H1 (cell line): Measurements from ENCODE around the gene XKR7. TPM values are rescaled to one million over a fixed set of nuclear protein-coding genes. Genes with fewer than 3 reads are reported as not detected.

Experiments used
- CTCF ChIA-PET: fragments of 300-600 bp; sonication (Branson Sonifier 250); formaldehyde crosslinking; loops from one replicate; lab custom pipeline; 2021; ENCODE audit not compliant: partially characterized antibody; lab: Charles Lee
- POLR2A ChIA-PET: fragments of 300-600 bp; sonication (Branson Sonifier 250); formaldehyde crosslinking; loops from one replicate; lab custom pipeline; 2021; ENCODE audit warnings: inconsistent platforms; ENCODE audit not compliant: partially characterized antibody; lab: Charles Lee
- DNase-seq, 2 experiments: peaks; one replicate each; pipeline versions ENCODE4 v3.0.0 to v3.0.0-alpha.2; 2010 to 2022; ENCODE audit warnings: low spot score in 2 of 2, low read depth in 1 of 2, mixed read lengths in 1 of 2
- FAIRE-seq: peaks from 2 replicates; lab custom pipeline; 2011; peaks lifted over from hg19 to GRCh38; lab: Jason Lieb, UNC
- H2AFZ ChIP-seq: 2 replicates; pipeline ENCODE4 v1.8.1; 2012; ENCODE audit warnings: low read length, inconsistent platforms
- H2AK5ac ChIP-seq: 2 replicates; pipeline ENCODE4 v1.6.1; 2013; ENCODE audit warnings: low read depth, low read length
- H2BK120ac ChIP-seq: replicated peaks from 2 replicates; pipeline ENCODE3; 2013; ENCODE audit warnings: low read depth, low read length, inconsistent platforms
- H2BK12ac ChIP-seq: 2 replicates; pipeline ENCODE4 v1.6.1; 2013; ENCODE audit warnings: low read depth, low read length
- H2BK15ac ChIP-seq: 2 replicates; pipeline ENCODE4 v1.6.1; 2013; ENCODE audit warnings: low read length
- H2BK20ac ChIP-seq: 2 replicates; pipeline ENCODE4 v1.6.1; 2013; ENCODE audit warnings: low read length
- H2BK5ac ChIP-seq: 2 replicates; pipeline ENCODE4 v1.6.1; 2013; ENCODE audit warnings: low read depth, low read length
- H3K14ac ChIP-seq: 2 replicates; pipeline ENCODE4 v1.6.1; 2013; ENCODE audit warnings: inconsistent platforms; ENCODE audit not compliant: insufficient read length
- H3K18ac ChIP-seq: 2 replicates; pipeline ENCODE4 v1.6.1; 2013; ENCODE audit warnings: low read length; ENCODE audit errors: extremely low read depth
- H3K23ac ChIP-seq: 2 replicates; pipeline ENCODE4 v1.6.1; 2013; ENCODE audit warnings: inconsistent platforms; ENCODE audit not compliant: insufficient read length
- H3K23me2 ChIP-seq: 2 replicates; pipeline ENCODE4 v1.6.1; 2013; ENCODE audit warnings: low read depth, low read length
- H3K27ac ChIP-seq: 2 replicates; pipeline ENCODE4 v1.6.1; 2011; ENCODE audit warnings: low read depth, low read length, inconsistent platforms
- H3K27me3 ChIP-seq, 4 experiments: replicated peaks in 1 of 4; 1 replicate in 1 of 4; 2 replicates in 3 of 4; pipeline versions ENCODE4 v1.6.1 to v1.8.1; 2011 to 2013; ENCODE audit warnings: low read length in 3 of 4, mild to moderate bottlenecking in 3 of 4, inconsistent platforms in 2 of 4, mixed read lengths in 2 of 4, moderate library complexity in 1 of 4; ENCODE audit not compliant: control insufficient read depth in 3 of 4, insufficient read depth in 3 of 4; ENCODE audit errors: extremely low read depth in 1 of 4
- H3K36me3 ChIP-seq, 4 experiments: 2 replicates each; pipeline versions ENCODE4 v1.6.1 to v1.8.1; 2011 to 2013; ENCODE audit warnings: mild to moderate bottlenecking in 4 of 4, low read length in 3 of 4, moderate library complexity in 2 of 4, control low read depth in 1 of 4, inconsistent platforms in 1 of 4; ENCODE audit not compliant: insufficient read depth in 4 of 4, control insufficient read depth in 2 of 4
- H3K4ac ChIP-seq: replicated peaks from 2 replicates; pipeline ENCODE3; 2013; ENCODE audit warnings: low read length, low read depth, mixed read lengths, inconsistent platforms; ENCODE audit not compliant: insufficient read length
- H3K4me1 ChIP-seq, 4 experiments: replicated peaks in 1 of 4; 1 replicate in 1 of 4; 2 replicates in 3 of 4; pipeline versions ENCODE4 v1.6.1 to v1.8.1; 2011 to 2013; ENCODE audit warnings: low read length in 3 of 4, inconsistent platforms in 2 of 4, mixed read lengths in 1 of 4; ENCODE audit not compliant: insufficient read depth in 4 of 4, control insufficient read depth in 3 of 4
- H3K4me2 ChIP-seq, 2 experiments: 2 replicates each; pipeline versions ENCODE4 v1.6.1 to v1.8.1; 2011 to 2013; ENCODE audit warnings: low read depth in 2 of 2, low read length in 2 of 2, control low read depth in 1 of 2, inconsistent platforms in 1 of 2, mild to moderate bottlenecking in 1 of 2; ENCODE audit not compliant: insufficient read depth in 1 of 2
- H3K4me3 ChIP-seq, 4 experiments: fragments of 200-600, 300-600 bp in 1 of 4; sonication (generic), shearing (Covaris generic), sonication (Bioruptor Twin) in 1 of 4; 2 replicates each; pipeline versions ENCODE4 v1.5.1 to v1.8.1; 2011 to 2016; ENCODE audit warnings: low read length in 4 of 4, low read depth in 3 of 4, control low read depth in 2 of 4, inconsistent platforms in 2 of 4, mild to moderate bottlenecking in 2 of 4, mixed read lengths in 1 of 4, moderate library complexity in 1 of 4; ENCODE audit not compliant: insufficient read depth in 2 of 4; ENCODE audit errors: extremely low read depth in 1 of 4
- H3K56ac ChIP-seq: replicated peaks from 2 replicates; pipeline ENCODE3; 2013; ENCODE audit warnings: low read depth, mild to moderate bottlenecking, mixed read lengths, low read length, inconsistent platforms; ENCODE audit not compliant: insufficient read length
- H3K79me1 ChIP-seq: 2 replicates; pipeline ENCODE4 v1.6.1; 2013; ENCODE audit warnings: low read depth, low read length, control low read depth
- H3K79me2 ChIP-seq, 2 experiments: 2 replicates each; pipeline versions ENCODE4 v1.6.1 to v1.8.1; 2012 to 2013; ENCODE audit warnings: low read length in 2 of 2, mild to moderate bottlenecking in 2 of 2, inconsistent platforms in 1 of 2; ENCODE audit not compliant: insufficient read depth in 2 of 2, control insufficient read depth in 1 of 2
- H3K9ac ChIP-seq, 4 experiments: replicated peaks in 1 of 4; 1 replicate in 1 of 4; 2 replicates in 3 of 4; pipeline versions ENCODE4 v1.6.1 to v1.8.1; 2011 to 2013; ENCODE audit warnings: low read depth in 3 of 4, low read length in 3 of 4, control low read depth in 2 of 4, mild to moderate bottlenecking in 2 of 4, moderate library complexity in 2 of 4, inconsistent platforms in 1 of 4; ENCODE audit errors: extremely low read depth in 1 of 4
- H3K9me3 ChIP-seq, 2 experiments: 2 replicates each; pipeline versions ENCODE4 v1.6.1 to v1.8.1; 2012 to 2013; ENCODE audit warnings: mild to moderate bottlenecking in 2 of 2, moderate library complexity in 2 of 2, control low read depth in 1 of 2, inconsistent platforms in 1 of 2, low read depth in 1 of 2, low read length in 1 of 2, mixed read lengths in 1 of 2; ENCODE audit not compliant: insufficient read depth in 2 of 2
- H4K20me1 ChIP-seq, 2 experiments: replicated peaks in 1 of 2; 2 replicates each; pipeline versions ENCODE3 to v1.8.1; 2011 to 2013; ENCODE audit warnings: inconsistent platforms in 2 of 2, low read length in 2 of 2, mild to moderate bottlenecking in 1 of 2; ENCODE audit not compliant: insufficient read depth in 2 of 2, control insufficient read depth in 1 of 2
- H4K5ac ChIP-seq: 2 replicates; pipeline ENCODE4 v1.6.1; 2013; ENCODE audit warnings: low read length, low read depth, mixed read lengths, inconsistent platforms; ENCODE audit not compliant: insufficient read length
- H4K8ac ChIP-seq: 2 replicates; pipeline ENCODE4 v1.8.0; 2013; ENCODE audit warnings: mild to moderate bottlenecking, moderate library complexity, low read length, inconsistent platforms; ENCODE audit not compliant: insufficient read depth; ENCODE audit errors: extremely low read depth
- H4K91ac ChIP-seq: replicated peaks from 2 replicates; pipeline ENCODE3; 2013; ENCODE audit warnings: low read length, mixed read lengths, inconsistent platforms; ENCODE audit not compliant: insufficient read length
- CBX5 ChIP-seq: fragments of 300-800, 300-1000 bp; sonication (generic); IDR thresholded peaks from 2 replicates; pipeline ENCODE4 v1.7.1; 2016; ENCODE audit warnings: antibody characterized with exemption, low read length, low read depth
- JUND ChIP-seq: IDR thresholded peaks from 2 replicates; pipeline ENCODE4 v1.6.1; 2011; ENCODE audit warnings: mild to moderate bottlenecking, improper control_type of control experiment, low read length
- KDM4A ChIP-seq: IDR thresholded peaks from one replicate; pipeline ENCODE4 v1.7.1; 2012; ENCODE audit warnings: low read depth, mild to moderate bottlenecking, moderate library complexity, low read length, inconsistent platforms; ENCODE audit not compliant: severe bottlenecking
- MAFK ChIP-seq: IDR thresholded peaks from 2 replicates; pipeline ENCODE4 v1.6.1; 2012; ENCODE audit warnings: low read depth, mild to moderate bottlenecking, improper control_type of control experiment, low read length
- NANOG ChIP-seq: IDR thresholded peaks from 2 replicates; pipeline ENCODE4 v1.6.1; 2011; ENCODE audit warnings: low read length, low read depth, mild to moderate bottlenecking, inconsistent platforms; ENCODE audit not compliant: insufficient read depth, poor library complexity, severe bottlenecking
- POU5F1 ChIP-seq: IDR thresholded peaks from 2 replicates; pipeline ENCODE4 v1.6.1; 2011; ENCODE audit warnings: low read depth, mild to moderate bottlenecking, low read length, moderate library complexity
- SP1 ChIP-seq: IDR thresholded peaks from 2 replicates; pipeline ENCODE4 v1.6.1; 2011; ENCODE audit warnings: low read depth, low read length
- ZNF274 ChIP-seq: IDR thresholded peaks from 2 replicates; pipeline ENCODE4 v1.7.0; 2012; ENCODE audit warnings: low read length, borderline replicate concordance; ENCODE audit errors: extremely low read depth
- WGBS, 2 experiments: shearing (Covaris generic) in 1 of 2; methylation state at CpG; one replicate each; pipeline versions ENCODE4 v1.1.6 to v1.1.7; 2013 to 2015; ENCODE audit warnings: low lambda C conversion rate in 2 of 2, mixed read lengths in 2 of 2, inconsistent platforms in 1 of 2, low coverage in 1 of 2, missing lambda C conversion rate in 1 of 2; ENCODE audit not compliant: insufficient replicate concordance in 2 of 2, insufficient coverage in 1 of 2, insufficient read length in 1 of 2; ENCODE audit errors: extremely low coverage in 1 of 2, missing lambda C conversion rate in 1 of 2; 5-methylcytosine and 5-hydroxymethylcytosine counted together
- polyA plus RNA-seq, 7 experiments: library from polyadenylated mRNA; depleted of rRNA in 3 of 7; stranded (reverse) in 5 of 7; unstranded in 2 of 7; fragments of >200 nt in 5 of 7; fragments of 200-250 nt in 2 of 7; gene quantifications; 1 replicate in 5 of 7; 2 replicates in 1 of 7; 4 replicates in 1 of 7; pipeline versions ENCODE4 v1.2.1 to v1.2.3, GENCODE V29; 2011 to 2013; ENCODE audit warnings: missing spikeins in 2 of 7, mixed read lengths in 2 of 7
- total RNA-seq: library from RNA; stranded (reverse); fragmentation: NEBNext Ultra II Directional; extraction: Animal tissue kit (Norgen Biotek cat#: 25700); gene quantifications from 2 replicates; pipeline ENCODE4 v1.2.1, GENCODE V29; 2021

The XKR7 gene
- total and polyA plus RNA-seq, 2 of the 8 experiments (the other 6 are each of a cell fraction or from before 2014, with no cell fraction given) = 1.8 to 2.4 TPM

DNA sequence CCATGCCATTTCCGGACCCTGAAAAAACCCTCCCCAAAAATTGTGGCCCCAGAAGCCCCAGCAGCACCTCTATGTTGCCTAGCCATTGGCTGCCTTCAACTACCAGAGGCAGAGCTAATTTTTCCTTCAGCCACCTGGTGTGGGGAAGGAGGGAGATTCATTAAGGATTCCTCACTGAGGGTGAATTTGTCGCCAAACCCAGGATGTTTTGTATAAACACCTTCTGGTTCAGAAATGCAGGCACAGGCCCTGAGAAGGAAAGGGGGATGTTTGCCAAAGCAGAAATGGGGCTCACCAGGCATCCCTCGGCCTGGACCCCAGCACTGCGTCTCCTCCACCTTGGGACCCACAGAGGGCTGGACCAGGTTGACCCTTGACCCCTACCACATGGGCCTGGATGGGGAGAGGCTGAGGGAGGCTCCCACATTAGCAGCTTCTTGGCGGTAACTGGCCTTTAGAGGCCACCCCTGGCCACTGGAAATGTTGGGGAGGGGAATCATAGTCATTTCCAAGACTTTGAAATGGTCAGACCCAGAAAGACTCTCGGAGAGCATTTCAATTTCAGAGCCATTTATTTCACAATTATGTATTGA lies 14.3 kb upstream of the XKR7 start:
- WGBS, 2 experiments = 82% methylated on average over 6 of the region's 6 CpGs; no CpG with 5 or more reads in 1 of the 2 experiments
- Histone ChIP-seq H3K9ac (no peak overlapping the region), H2BK20ac (no peak overlapping the region), H3K23me2 (peaks cover 2% of the 10 kb centered on the region; the same call in 1 of the 2 replicates), H3K23ac (no peak overlapping the region), H4K5ac (no peak overlapping the region), H2BK12ac (no peak overlapping the region), H3K79me2 (peaks cover 7 to 21% of the 10 kb centered on the region in 2 experiments; a peak in 3 of 4 replicates), H2BK120ac (no peak overlapping the region), H2BK15ac (no peak overlapping the region), H3K27ac (no peak overlapping the region), H4K91ac (no peak overlapping the region), H3K9me3 (no peaks in the 10 kb centered on the region; a peak in 2 of 4 replicates), H2BK5ac (no peak overlapping the region), H3K4ac (no peak overlapping the region), H3K14ac (no peak overlapping the region), H3K4me1 (peaks cover 0 to 6% (median 1%) of the 10 kb centered on the region in 4 experiments; a peak in 3 of 7 replicates), H3K79me1 (no peaks in the 10 kb centered on the region; the same call in 1 of the 2 replicates), H3K36me3 (peaks cover 2 to 10% (median 9%) of the 10 kb centered on the region in 4 experiments; a peak in 6 of 8 replicates), H3K56ac (no peak overlapping the region), H4K20me1 (peaks cover 4 to 6% of the 10 kb centered on the region in 2 experiments), H3K18ac (no peak overlapping the region), H3K4me2 (no peak overlapping the region), H2AFZ (no peak overlapping the region), H3K4me3 (no peak overlapping the region), H2AK5ac (no peak overlapping the region), H4K8ac (no peak overlapping the region), H3K27me3 (no peaks in the 10 kb centered on the region)
- CTCF ChIA-PET = interaction anchor here (0.7 to 8.3 kb wide), 15 partner anchors 10 to 130 kb away, joined by 3 to 88 read pairs (median 7); no protein-coding TSS in a partner anchor
- FAIRE-seq = no peak
- TF ChIP-seq CBX5 = no peak
- no peak for TF ChIP-seq NANOG
- TF ChIP-seq ZNF274 = no peak
- TF ChIP-seq KDM4A = no peak
- TF ChIP-seq SP1 = no peak
- no peak for TF ChIP-seq MAFK
- no peak for TF ChIP-seq POU5F1
- TF ChIP-seq JUND = no peak
- POLR2A ChIA-PET = interaction anchor here (2.2 kb wide), 1 partner anchor 11 kb away, joined by 15 read pairs; no protein-coding TSS in a partner anchor
- no peak for DNase-seq
